Body of pancreas (tissue), 4 donors: ENCODE data around the gene TIAM1. TPM values are rescaled to one million over a fixed set of nuclear protein-coding genes. Genes with fewer than 3 reads are reported as not detected.

ENCODE experiments used
- ATAC-seq: fragments of 150-250 bp; one replicate; pipeline ENCODE4 v1.9.1; 2016
- DNase-seq, 4 donors: peaks; one replicate each; pipeline ENCODE4 v3.0.0-alpha.2; 2019
- H3K27ac ChIP-seq, 4 donors: fragments of 200-600 bp; sonication (generic); 1 replicate in 3 of 4; 2 replicates in 1 of 4; pipeline versions ENCODE4 v1.5.1 to v1.6.1; 2016 to 2019; ENCODE audit warnings: mild to moderate bottlenecking in 1 of 4, mixed read lengths in 1 of 4, moderate library complexity in 1 of 4
- H3K27me3 ChIP-seq, 2 donors: fragments of 200-600 bp; sonication (generic); one replicate each; pipeline ENCODE4 v1.6.0; 2016; ENCODE audit warnings: mild to moderate bottlenecking in 1 of 2
- H3K36me3 ChIP-seq, 2 donors: fragments of 200-600 bp; sonication (generic); replicated peaks in 1 of 2; 2 replicates each; pipeline ENCODE4 v1.5.1; 2016; ENCODE audit warnings: low read depth in 2 of 2; ENCODE audit not compliant: insufficient read depth in 1 of 2
- H3K4me1 ChIP-seq: fragments of 200-600 bp; sonication (generic); one replicate; pipeline ENCODE4 v1.6.0; 2016
- H3K4me3 ChIP-seq, 2 donors: fragments of 200-600 bp; sonication (generic); 1 replicate in 1 of 2; 2 replicates in 1 of 2; pipeline ENCODE4 v1.5.1; 2016 to 2019
- H3K9me3 ChIP-seq, 3 donors: fragments of 200-600 bp; sonication (generic); 1 replicate in 2 of 3; 2 replicates in 1 of 3; pipeline ENCODE4 v1.5.1; 2016
- CTCF ChIP-seq, 7 experiments: fragments of 450-650 bp in 4 of 7; fragments of 200-600 bp in 3 of 7; sonication (generic) in 3 of 7; IDR thresholded peaks; one replicate each; pipeline ENCODE4 v1.5.1; 2016 to 2019; ENCODE audit warnings: antibody characterized with exemption in 7 of 7
- POLR2A ChIP-seq, 3 donors: fragments of 450-650 bp; IDR thresholded peaks; one replicate each; pipeline ENCODE4 v1.6.1; 2016; ENCODE audit warnings: antibody characterized with exemption in 3 of 3, mild to moderate bottlenecking in 2 of 3
- WGBS, 2 donors: methylation state at CpG; one replicate each; pipeline ENCODE4 v1.1.5; 2017; 5-methylcytosine and 5-hydroxymethylcytosine counted together
- intact Hi-C: fragments of 100-400 bp; cut with DNase I; formaldehyde crosslinking; loops from one replicate; pipeline ENCODE4 v1.15.1; 2023
- total RNA-seq, 2 donors: library from RNA; depleted of rRNA; stranded (reverse); fragments of >200 nt; gene quantifications; one replicate each; pipeline ENCODE4 v1.1.0, GENCODE V29; 2016

The TIAM1 gene
- total RNA-seq, 2 donors from 2014 or later = 3.6 to 8.8 TPM

GRCh38 chr21:31305888-31306287 is 38.2 kb downstream of the TIAM1 start:
- no peak for TF ChIP-seq POLR2A (IDR thresholded peaks at IDR 0.05)
- TF ChIP-seq CTCF (IDR thresholded peaks at IDR 0.05) = no peak
- Histone ChIP-seq H3K36me3 (no peaks in the 10 kb centered on the region), H3K4me3 (no peak overlapping the region), H3K9me3 (no peaks in the 10 kb centered on the region), H3K4me1 (no peaks in the 10 kb centered on the region), H3K27ac (no peak overlapping the region), H3K27me3 (no peaks in the 10 kb centered on the region)
- ATAC-seq (no peak), DNase-seq (no peak)
- intact Hi-C loops = no loop called here
- 82 to 83% methylated on average over 4 of the region's 4 CpGs for WGBS, 2 donors

- H3K27ac ChIP-seq = no peak overlapping the region
Measured at GRCh38 chr21:31299291-31300147, 44.5 kb downstream of the TIAM1 start.

GRCh38 chr21:31298618-31299269 is 45.3 kb downstream of the TIAM1 start:
- intact Hi-C loops = no loop called here
- no peak overlapping the region for H3K27ac ChIP-seq
- H3K9me3 ChIP-seq = no peaks in the 10 kb centered on the region
- H3K4me1 ChIP-seq = peaks cover 10% of the 10 kb centered on the region
- TF ChIP-seq POLR2A (IDR thresholded peaks at IDR 0.05) (no peak), CTCF (IDR thresholded peaks at IDR 0.05) (no peak)
- WGBS, 2 donors = 75 to 78% methylated on average over 6 of the region's 6 CpGs
- H3K4me3 ChIP-seq = no peak overlapping the region
- no peaks in the 10 kb centered on the region for H3K27me3 ChIP-seq
- H3K36me3 ChIP-seq = no peaks in the 10 kb centered on the region
- DNase-seq = no peak
- no peak for ATAC-seq

More at GRCh38 chr21:31299291-31300147, 44.5 kb downstream of the TIAM1 start:
- H3K4me3 ChIP-seq = no peak overlapping the region
- TF ChIP-seq CTCF (IDR thresholded peaks at IDR 0.05) (no peak), POLR2A (IDR thresholded peaks at IDR 0.05) (no peak)
- DNase-seq (no peak), ATAC-seq (peak; percentile 58)
- peaks cover 10% of the 10 kb centered on the region for H3K4me1 ChIP-seq
- H3K9me3 ChIP-seq = no peaks in the 10 kb centered on the region
- intact Hi-C loops = no loop called here
- WGBS, 2 donors = 52 to 59% methylated on average over 15 of the region's 15 CpGs
- no peaks in the 10 kb centered on the region for H3K36me3 ChIP-seq
- no peaks in the 10 kb centered on the region for H3K27me3 ChIP-seq

GRCh38 chr21:31297806-31298205 is 46.3 kb downstream of the TIAM1 start:
- Histone ChIP-seq H3K27me3 (no peaks in the 10 kb centered on the region), H3K27ac (no peak overlapping the region), H3K9me3 (no peaks in the 10 kb centered on the region), H3K4me3 (no peak overlapping the region), H3K4me1 (peaks cover 10% of the 10 kb centered on the region), H3K36me3 (no peaks in the 10 kb centered on the region)
- WGBS, 2 donors = 77 to 82% methylated on average over 6 of the region's 6 CpGs
- intact Hi-C loops = no loop called here
- no peak for ATAC-seq
- no peak for TF ChIP-seq POLR2A (IDR thresholded peaks at IDR 0.05)
- TF ChIP-seq CTCF (IDR thresholded peaks at IDR 0.05) = no peak
- DNase-seq = no peak
